HEK293T (cell line): ENCODE data around the gene NTMT1.

ENCODE experiments used
- ARNT ChIP-seq: fragments of 450-650 bp; IDR thresholded peaks from 2 replicates; pipeline ENCODE4 v1.6.1; 2017; ENCODE audit warnings: mild to moderate bottlenecking
- ELF4 ChIP-seq: fragments of 450-650 bp; IDR thresholded peaks from 2 replicates; pipeline ENCODE4 v1.6.1; 2017; ENCODE audit warnings: antibody characterized with exemption
- FOXA1 ChIP-seq: fragments of 450-650 bp; IDR thresholded peaks from 2 replicates; pipeline ENCODE4 v1.6.1; 2016; ENCODE audit warnings: mild to moderate bottlenecking
- FOXM1 ChIP-seq: fragments of 450-650 bp; IDR thresholded peaks from 2 replicates; pipeline ENCODE4 v1.6.1; 2017; ENCODE audit warnings: mild to moderate bottlenecking, borderline replicate concordance
- L3MBTL2 ChIP-seq: fragments of 450-650 bp; conservative IDR thresholded peaks from 2 replicates; pipeline ENCODE4 v1.6.1; 2016; ENCODE audit warnings: mild to moderate bottlenecking
- NFRKB ChIP-seq: fragments of 450-650 bp; IDR thresholded peaks from 2 replicates; pipeline ENCODE4 v1.6.1; 2016; ENCODE audit warnings: mild to moderate bottlenecking, moderate library complexity
- PKNOX1 ChIP-seq: fragments of 450-650 bp; IDR thresholded peaks from 2 replicates; pipeline ENCODE4 v1.6.1; 2016
- SP1 ChIP-seq: fragments of 450-650 bp; IDR thresholded peaks from 2 replicates; pipeline ENCODE4 v1.6.1; 2017
- SUZ12 ChIP-seq: fragments of 450-650 bp; IDR thresholded peaks from 2 replicates; pipeline ENCODE4 v1.6.1; 2016; ENCODE audit warnings: mild to moderate bottlenecking
- TARDBP ChIP-seq: fragments of 450-650 bp; IDR thresholded peaks from 2 replicates; pipeline ENCODE4 v1.6.1; 2016

DNA sequence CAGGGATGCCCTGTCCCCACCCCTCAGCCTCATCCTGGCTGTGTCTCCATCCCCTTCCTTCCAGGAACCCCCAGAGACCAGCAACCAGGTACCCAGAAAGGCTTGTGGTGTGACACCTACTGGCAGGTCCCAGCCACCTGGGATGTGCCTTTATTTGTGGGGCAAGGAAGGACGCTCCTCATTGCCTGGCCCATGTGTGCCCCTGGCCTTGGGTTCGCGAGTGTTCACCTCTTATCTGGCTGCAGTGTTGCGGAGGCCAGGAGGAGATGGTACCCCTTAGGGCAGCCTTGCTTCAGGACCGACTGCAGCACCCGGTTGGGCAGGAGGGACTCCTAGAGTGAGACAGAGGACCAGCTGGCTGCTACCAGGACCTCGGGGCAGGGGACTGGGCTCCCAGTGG is 13.8 kb upstream of the NTMT1 start:
- TF ChIP-seq L3MBTL2: no peak
- no peak for TF ChIP-seq SP1
- no peak for TF ChIP-seq PKNOX1
- TF ChIP-seq FOXA1: no peak
- no peak for TF ChIP-seq FOXM1
- TF ChIP-seq NFRKB: no peak
- no peak for TF ChIP-seq ELF4
- no peak for TF ChIP-seq TARDBP
- TF ChIP-seq SUZ12: no peak
- TF ChIP-seq ARNT: no peak
